ENCODE results near the gene IQSEC3. TPM values are rescaled to one million over a fixed set of nuclear protein-coding genes. Genes with fewer than 3 reads are reported as not detected.

Gene IQSEC3
- total and polyA plus RNA-seq, 2 of the 13 experiments (the other 11 are each of a cell fraction or from before 2014, with no cell fraction given) = not detected

DNA sequence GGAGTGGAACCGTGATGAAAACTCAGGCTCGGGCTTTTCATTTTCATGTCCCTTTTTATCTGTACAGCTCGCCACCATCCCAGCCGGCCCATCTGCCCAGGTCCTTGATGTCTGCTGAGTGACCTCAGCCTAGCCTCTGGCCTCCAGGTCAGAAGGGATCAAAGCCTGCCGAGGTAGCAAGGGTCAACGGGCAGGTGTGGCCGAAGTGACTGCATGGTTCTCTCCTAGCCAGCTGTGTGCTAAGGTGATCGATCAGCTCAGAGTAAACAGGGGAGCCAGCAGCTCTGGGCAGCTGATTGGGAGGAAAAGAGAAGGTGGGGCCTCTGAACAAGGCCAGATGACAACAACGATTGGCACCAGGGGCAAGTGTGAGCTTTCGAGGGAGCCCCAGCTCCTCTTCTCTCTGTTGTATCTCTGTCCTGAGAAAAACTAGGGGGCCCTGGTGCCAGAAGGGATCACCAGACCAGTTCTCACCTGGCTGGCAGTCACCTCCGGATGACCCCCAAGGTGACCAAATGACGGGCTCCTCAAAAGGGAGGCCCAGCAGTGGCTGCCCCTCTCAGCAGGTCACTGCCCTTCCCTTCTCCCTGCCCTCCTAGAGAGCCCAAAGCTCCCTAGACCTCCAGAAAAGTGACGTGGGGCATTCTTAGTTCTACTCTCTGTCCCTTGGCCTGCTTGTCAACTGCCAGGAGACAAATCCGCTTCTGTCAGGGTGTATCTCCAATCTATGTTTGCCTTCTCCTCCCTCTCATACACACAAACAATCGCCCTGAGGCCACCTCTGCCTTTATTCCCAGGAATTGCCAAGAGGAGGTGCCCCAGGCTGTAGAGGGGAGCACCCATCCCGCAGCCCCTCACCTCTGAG is 143.9 kb downstream of the IQSEC3 start (continued):
- TF ChIP-seq, protein P1, sequence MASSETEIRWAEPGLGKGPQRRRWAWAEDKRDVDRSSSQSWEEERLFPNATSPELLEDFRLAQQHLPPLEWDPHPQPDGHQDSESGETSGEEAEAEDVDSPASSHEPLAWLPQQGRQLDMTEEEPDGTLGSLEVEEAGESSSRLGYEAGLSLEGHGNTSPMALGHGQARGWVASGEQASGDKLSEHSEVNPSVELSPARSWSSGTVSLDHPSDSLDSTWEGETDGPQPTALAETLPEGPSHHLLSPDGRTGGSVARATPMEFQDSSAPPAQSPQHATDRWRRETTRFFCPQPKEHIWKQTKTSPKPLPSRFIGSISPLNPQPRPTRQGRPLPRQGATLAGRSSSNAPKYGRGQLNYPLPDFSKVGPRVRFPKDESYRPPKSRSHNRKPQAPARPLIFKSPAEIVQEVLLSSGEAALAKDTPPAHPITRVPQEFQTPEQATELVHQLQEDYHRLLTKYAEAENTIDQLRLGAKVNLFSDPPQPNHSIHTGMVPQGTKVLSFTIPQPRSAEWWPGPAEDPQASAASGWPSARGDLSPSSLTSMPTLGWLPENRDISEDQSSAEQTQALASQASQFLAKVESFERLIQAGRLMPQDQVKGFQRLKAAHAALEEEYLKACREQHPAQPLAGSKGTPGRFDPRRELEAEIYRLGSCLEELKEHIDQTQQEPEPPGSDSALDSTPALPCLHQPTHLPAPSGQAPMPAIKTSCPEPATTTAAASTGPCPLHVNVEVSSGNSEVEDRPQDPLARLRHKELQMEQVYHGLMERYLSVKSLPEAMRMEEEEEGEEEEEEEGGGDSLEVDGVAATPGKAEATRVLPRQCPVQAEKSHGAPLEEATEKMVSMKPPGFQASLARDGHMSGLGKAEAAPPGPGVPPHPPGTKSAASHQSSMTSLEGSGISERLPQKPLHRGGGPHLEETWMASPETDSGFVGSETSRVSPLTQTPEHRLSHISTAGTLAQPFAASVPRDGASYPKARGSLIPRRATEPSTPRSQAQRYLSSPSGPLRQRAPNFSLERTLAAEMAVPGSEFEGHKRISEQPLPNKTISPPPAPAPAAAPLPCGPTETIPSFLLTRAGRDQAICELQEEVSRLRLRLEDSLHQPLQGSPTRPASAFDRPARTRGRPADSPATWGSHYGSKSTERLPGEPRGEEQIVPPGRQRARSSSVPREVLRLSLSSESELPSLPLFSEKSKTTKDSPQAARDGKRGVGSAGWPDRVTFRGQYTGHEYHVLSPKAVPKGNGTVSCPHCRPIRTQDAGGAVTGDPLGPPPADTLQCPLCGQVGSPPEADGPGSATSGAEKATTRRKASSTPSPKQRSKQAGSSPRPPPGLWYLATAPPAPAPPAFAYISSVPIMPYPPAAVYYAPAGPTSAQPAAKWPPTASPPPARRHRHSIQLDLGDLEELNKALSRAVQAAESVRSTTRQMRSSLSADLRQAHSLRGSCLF (CRISPR knock-in tag; IDR thresholded peaks at IDR 0.05; ENCODE audit: borderline replicate concordance) = no peak
- TF ChIP-seq RARG (CRISPR knock-in tag; IDR thresholded peaks at IDR 0.05; ENCODE audit: low read depth) (no peak), ZNF615 (CRISPR knock-in tag; IDR thresholded peaks at IDR 0.05; ENCODE audit: borderline replicate concordance) (no peak), ZNF616 (CRISPR knock-in tag; IDR thresholded peaks at IDR 0.05; ENCODE audit: low read depth) (0 out of 2 replicates have a peak, but pooled peaks have one; percentile 49), MEIS2 (CRISPR knock-in tag; IDR thresholded peaks at IDR 0.05) (peak; percentile 100), ATRX (CRISPR knock-in tag; IDR thresholded peaks at IDR 0.05; ENCODE audit: borderline replicate concordance) (no peak), TAF1 (CRISPR knock-in tag; IDR thresholded peaks at IDR 0.05) (no peak), NCOA5 (CRISPR knock-in tag; IDR thresholded peaks at IDR 0.05) (no peak)
- TF ChIP-seq, protein P2, sequence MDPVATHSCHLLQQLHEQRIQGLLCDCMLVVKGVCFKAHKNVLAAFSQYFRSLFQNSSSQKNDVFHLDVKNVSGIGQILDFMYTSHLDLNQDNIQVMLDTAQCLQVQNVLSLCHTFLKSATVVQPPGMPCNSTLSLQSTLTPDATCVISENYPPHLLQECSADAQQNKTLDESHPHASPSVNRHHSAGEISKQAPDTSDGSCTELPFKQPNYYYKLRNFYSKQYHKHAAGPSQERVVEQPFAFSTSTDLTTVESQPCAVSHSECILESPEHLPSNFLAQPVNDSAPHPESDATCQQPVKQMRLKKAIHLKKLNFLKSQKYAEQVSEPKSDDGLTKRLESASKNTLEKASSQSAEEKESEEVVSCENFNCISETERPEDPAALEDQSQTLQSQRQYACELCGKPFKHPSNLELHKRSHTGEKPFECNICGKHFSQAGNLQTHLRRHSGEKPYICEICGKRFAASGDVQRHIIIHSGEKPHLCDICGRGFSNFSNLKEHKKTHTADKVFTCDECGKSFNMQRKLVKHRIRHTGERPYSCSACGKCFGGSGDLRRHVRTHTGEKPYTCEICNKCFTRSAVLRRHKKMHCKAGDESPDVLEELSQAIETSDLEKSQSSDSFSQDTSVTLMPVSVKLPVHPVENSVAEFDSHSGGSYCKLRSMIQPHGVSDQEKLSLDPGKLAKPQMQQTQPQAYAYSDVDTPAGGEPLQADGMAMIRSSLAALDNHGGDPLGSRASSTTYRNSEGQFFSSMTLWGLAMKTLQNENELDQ (CRISPR knock-in tag; IDR thresholded peaks at IDR 0.05; ENCODE audit: borderline replicate concordance) = no peak
- TF ChIP-seq, protein P3, sequence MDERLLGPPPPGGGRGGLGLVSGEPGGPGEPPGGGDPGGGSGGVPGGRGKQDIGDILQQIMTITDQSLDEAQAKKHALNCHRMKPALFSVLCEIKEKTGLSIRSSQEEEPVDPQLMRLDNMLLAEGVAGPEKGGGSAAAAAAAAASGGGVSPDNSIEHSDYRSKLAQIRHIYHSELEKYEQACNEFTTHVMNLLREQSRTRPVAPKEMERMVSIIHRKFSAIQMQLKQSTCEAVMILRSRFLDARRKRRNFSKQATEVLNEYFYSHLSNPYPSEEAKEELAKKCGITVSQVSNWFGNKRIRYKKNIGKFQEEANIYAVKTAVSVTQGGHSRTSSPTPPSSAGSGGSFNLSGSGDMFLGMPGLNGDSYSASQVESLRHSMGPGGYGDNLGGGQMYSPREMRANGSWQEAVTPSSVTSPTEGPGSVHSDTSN (CRISPR knock-in tag; IDR thresholded peaks at IDR 0.05) = peak; percentile 54
- TF ChIP-seq, protein P4, sequence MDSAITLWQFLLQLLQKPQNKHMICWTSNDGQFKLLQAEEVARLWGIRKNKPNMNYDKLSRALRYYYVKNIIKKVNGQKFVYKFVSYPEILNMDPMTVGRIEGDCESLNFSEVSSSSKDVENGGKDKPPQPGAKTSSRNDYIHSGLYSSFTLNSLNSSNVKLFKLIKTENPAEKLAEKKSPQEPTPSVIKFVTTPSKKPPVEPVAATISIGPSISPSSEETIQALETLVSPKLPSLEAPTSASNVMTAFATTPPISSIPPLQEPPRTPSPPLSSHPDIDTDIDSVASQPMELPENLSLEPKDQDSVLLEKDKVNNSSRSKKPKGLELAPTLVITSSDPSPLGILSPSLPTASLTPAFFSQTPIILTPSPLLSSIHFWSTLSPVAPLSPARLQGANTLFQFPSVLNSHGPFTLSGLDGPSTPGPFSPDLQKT (CRISPR knock-in tag; IDR thresholded peaks at IDR 0.05; ENCODE audit: borderline replicate concordance) = no peak
- TF ChIP-seq, protein P5, sequence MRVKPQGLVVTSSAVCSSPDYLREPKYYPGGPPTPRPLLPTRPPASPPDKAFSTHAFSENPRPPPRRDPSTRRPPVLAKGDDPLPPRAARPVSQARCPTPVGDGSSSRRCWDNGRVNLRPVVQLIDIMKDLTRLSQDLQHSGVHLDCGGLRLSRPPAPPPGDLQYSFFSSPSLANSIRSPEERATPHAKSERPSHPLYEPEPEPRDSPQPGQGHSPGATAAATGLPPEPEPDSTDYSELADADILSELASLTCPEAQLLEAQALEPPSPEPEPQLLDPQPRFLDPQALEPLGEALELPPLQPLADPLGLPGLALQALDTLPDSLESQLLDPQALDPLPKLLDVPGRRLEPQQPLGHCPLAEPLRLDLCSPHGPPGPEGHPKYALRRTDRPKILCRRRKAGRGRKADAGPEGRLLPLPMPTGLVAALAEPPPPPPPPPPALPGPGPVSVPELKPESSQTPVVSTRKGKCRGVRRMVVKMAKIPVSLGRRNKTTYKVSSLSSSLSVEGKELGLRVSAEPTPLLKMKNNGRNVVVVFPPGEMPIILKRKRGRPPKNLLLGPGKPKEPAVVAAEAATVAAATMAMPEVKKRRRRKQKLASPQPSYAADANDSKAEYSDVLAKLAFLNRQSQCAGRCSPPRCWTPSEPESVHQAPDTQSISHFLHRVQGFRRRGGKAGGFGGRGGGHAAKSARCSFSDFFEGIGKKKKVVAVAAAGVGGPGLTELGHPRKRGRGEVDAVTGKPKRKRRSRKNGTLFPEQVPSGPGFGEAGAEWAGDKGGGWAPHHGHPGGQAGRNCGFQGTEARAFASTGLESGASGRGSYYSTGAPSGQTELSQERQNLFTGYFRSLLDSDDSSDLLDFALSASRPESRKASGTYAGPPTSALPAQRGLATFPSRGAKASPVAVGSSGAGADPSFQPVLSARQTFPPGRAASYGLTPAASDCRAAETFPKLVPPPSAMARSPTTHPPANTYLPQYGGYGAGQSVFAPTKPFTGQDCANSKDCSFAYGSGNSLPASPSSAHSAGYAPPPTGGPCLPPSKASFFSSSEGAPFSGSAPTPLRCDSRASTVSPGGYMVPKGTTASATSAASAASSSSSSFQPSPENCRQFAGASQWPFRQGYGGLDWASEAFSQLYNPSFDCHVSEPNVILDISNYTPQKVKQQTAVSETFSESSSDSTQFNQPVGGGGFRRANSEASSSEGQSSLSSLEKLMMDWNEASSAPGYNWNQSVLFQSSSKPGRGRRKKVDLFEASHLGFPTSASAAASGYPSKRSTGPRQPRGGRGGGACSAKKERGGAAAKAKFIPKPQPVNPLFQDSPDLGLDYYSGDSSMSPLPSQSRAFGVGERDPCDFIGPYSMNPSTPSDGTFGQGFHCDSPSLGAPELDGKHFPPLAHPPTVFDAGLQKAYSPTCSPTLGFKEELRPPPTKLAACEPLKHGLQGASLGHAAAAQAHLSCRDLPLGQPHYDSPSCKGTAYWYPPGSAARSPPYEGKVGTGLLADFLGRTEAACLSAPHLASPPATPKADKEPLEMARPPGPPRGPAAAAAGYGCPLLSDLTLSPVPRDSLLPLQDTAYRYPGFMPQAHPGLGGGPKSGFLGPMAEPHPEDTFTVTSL (CRISPR knock-in tag; IDR thresholded peaks at IDR 0.05; ENCODE audit: borderline replicate concordance) = peak; percentile 92
